ENCODE results near the gene HOXD4.

HOXD4 gene

GRCh38 chr2:176114120-176114929 lies 37.0 kb upstream of the HOXD4 start:
- no peak for DNase-seq (ENCODE audit: low spot score)

- no peak for DNase-seq (ENCODE audit: low spot score)
These were observed 36.3 kb upstream of the HOXD4 start for GRCh38 chr2:176114930-176115625.

GRCh38 chr2:176115883-176116813 lies 35.2 kb upstream of the HOXD4 start, which contains the start of gene HOXD10:
TSS of gene HOXD10 (plus strand) at chr2:176116778. CDS start at chr2:176116834, 56 bp downstream.
- peak; percentile 70 for DNase-seq (ENCODE audit: low spot score)

GRCh38 chr2:176117162-176117822 lies 34.1 kb upstream of the HOXD4 start:
- no peak for DNase-seq (ENCODE audit: low spot score)

GRCh38 chr2:176117823-176118371 lies 33.5 kb upstream of the HOXD4 start:
- DNase-seq (ENCODE audit: low spot score) = no peak

- DNase-seq (ENCODE audit: low spot score) = no peak
These were observed 32.6 kb upstream of the HOXD4 start for GRCh38 chr2:176118601-176119339.

GRCh38 chr2:176120364-176121189 lies 30.8 kb upstream of the HOXD4 start:
- DNase-seq (ENCODE audit: low spot score) = no peak

GRCh38 chr2:176121190-176122051 lies 29.9 kb upstream of the HOXD4 start:
- DNase-seq (ENCODE audit: low spot score) = no peak

GRCh38 chr2:176122052-176122682 lies 29.2 kb upstream of the HOXD4 start:
- DNase-seq (ENCODE audit: low spot score) = no peak

- DNase-seq (ENCODE audit: low spot score) = no peak
These were observed 28.5 kb upstream of the HOXD4 start, which contains the start of gene HOXD9 for GRCh38 chr2:176122683-176123410. TSS of gene HOXD9 (plus strand) at chr2:176122719. CDS start at chr2:176122769, 50 bp downstream.

- DNase-seq (ENCODE audit: low spot score) = no peak
These were observed 27.8 kb upstream of the HOXD4 start for GRCh38 chr2:176123411-176124109.

- DNase-seq (ENCODE audit: low spot score) = no peak
These were observed 27.0 kb upstream of the HOXD4 start for GRCh38 chr2:176124110-176124946.

GRCh38 chr2:176124947-176125771 lies 26.2 kb upstream of the HOXD4 start:
- DNase-seq (ENCODE audit: low spot score) = no peak

- no peak for DNase-seq (ENCODE audit: low spot score)
These were observed 25.6 kb upstream of the HOXD4 start for GRCh38 chr2:176125772-176126054.
